WTC11 (cell line): ENCODE measurements around the gene YWHAQ. TPM values are rescaled to one million over a fixed set of nuclear protein-coding genes. Genes with fewer than 3 reads are reported as not detected.

Experiments
- ATAC-seq: fragments of 200-7000 bp; cut with Tn5 transposase; 2 replicates; pipeline ENCODE4 v1.10.0; 2021; ENCODE audit warnings: mild to moderate bottlenecking, moderate library complexity
- CTCF ChIA-PET: fragments of 300-600 bp; sonication (Branson Sonifier 250); formaldehyde crosslinking; loops from one replicate; lab custom pipeline; 2021; ENCODE audit warnings: antibody characterized with exemption; lab: Charles Lee
- POLR2A ChIA-PET: fragments of 350-600 bp; sonication (Branson Sonifier 250); formaldehyde crosslinking; loops from one replicate; lab custom pipeline; 2021; ENCODE audit warnings: antibody characterized with exemption; lab: Charles Lee
- DNase-seq: peaks from one replicate; pipeline ENCODE4 v3.0.0; 2021; ENCODE audit warnings: low spot score
- H3K27ac Mint-ChIP-seq: 2 replicates; pipeline ENCODE4 v1.8.0; 2021; ENCODE audit warnings: mixed read lengths
- H3K27me3 Mint-ChIP-seq: 2 replicates; pipeline ENCODE4 v1.8.0; 2021; ENCODE audit warnings: low read depth, mild to moderate bottlenecking, moderate library complexity, mixed read lengths
- H3K36me3 Mint-ChIP-seq: 2 replicates; pipeline ENCODE4 v1.8.0; 2021; ENCODE audit warnings: mixed read lengths
- H3K4me1 Mint-ChIP-seq: 2 replicates; pipeline ENCODE4 v1.8.0; 2022; ENCODE audit warnings: mixed read lengths
- H3K4me3 Mint-ChIP-seq: 2 replicates; pipeline ENCODE4 v1.8.0; 2021; ENCODE audit warnings: mild to moderate bottlenecking, moderate library complexity, mixed read lengths
- H3K9me3 Mint-ChIP-seq: 2 replicates; pipeline ENCODE4 v1.8.0; 2021; ENCODE audit warnings: mixed read lengths
- CTCF ChIP-seq: fragments of 200-600 bp; IDR thresholded peaks from 2 replicates; pipeline ENCODE4 v1.8.0; 2022; ENCODE audit warnings: antibody characterized with exemption
- GABPB1 ChIP-seq: sonication (generic); formaldehyde crosslinking; IDR thresholded peaks from 2 replicates; pipeline ENCODE4 v1.8.1; 2023; ENCODE audit warnings: mild to moderate bottlenecking, missing genetic modification reagents
- IRF2 ChIP-seq: sonication (generic); formaldehyde crosslinking; IDR thresholded peaks from 2 replicates; pipeline ENCODE4 v1.8.0; 2022; ENCODE audit warnings: low read depth, missing genetic modification reagents, borderline replicate concordance
- MYBL2 ChIP-seq: sonication (generic); formaldehyde crosslinking; IDR thresholded peaks from 2 replicates; pipeline ENCODE4 v1.8.1; 2023; ENCODE audit warnings: mild to moderate bottlenecking, moderate library complexity, missing genetic modification reagents
- NFYB ChIP-seq: sonication (generic); formaldehyde crosslinking; conservative IDR thresholded peaks from 2 replicates; pipeline ENCODE4 v1.8.0; 2022; ENCODE audit warnings: low read depth, missing genetic modification reagents
- PRDM15 ChIP-seq: sonication (generic); formaldehyde crosslinking; IDR thresholded peaks from 2 replicates; pipeline ENCODE4 v1.8.0; 2022; ENCODE audit warnings: missing genetic modification reagents
- RELA ChIP-seq: sonication (generic); formaldehyde crosslinking; IDR thresholded peaks from 2 replicates; pipeline ENCODE4 v1.8.1; 2022; ENCODE audit warnings: missing genetic modification reagents, mild to moderate bottlenecking, borderline replicate concordance
- SP1 ChIP-seq: sonication (generic); formaldehyde crosslinking; conservative IDR thresholded peaks from 2 replicates; pipeline ENCODE4 v1.8.1; 2022; ENCODE audit warnings: missing genetic modification reagents
- TP53 ChIP-seq: sonication (generic); formaldehyde crosslinking; IDR thresholded peaks from 2 replicates; pipeline ENCODE4 v1.8.1; 2023; ENCODE audit warnings: mild to moderate bottlenecking, missing genetic modification reagents
- ZBTB21 ChIP-seq: sonication (generic); formaldehyde crosslinking; IDR thresholded peaks from 2 replicates; pipeline ENCODE4 v1.8.1; 2023; ENCODE audit warnings: mild to moderate bottlenecking, missing genetic modification reagents, borderline replicate concordance
- ZNF671 ChIP-seq: fragments of 250-450 bp; sonication (Bioruptor Pico); IDR thresholded peaks from 2 replicates; pipeline ENCODE4 v1.8.0; 2021; ENCODE audit warnings: mild to moderate bottlenecking
- total RNA-seq: library from RNA; stranded (reverse); gene quantifications from 3 replicates; pipeline ENCODE4 v1.2.3, GENCODE V29; 2021
- TF ChIP-seq, protein P1 (sequence below): sonication (generic); formaldehyde crosslinking; conservative IDR thresholded peaks from 2 replicates; pipeline ENCODE4 v1.8.1; 2023; ENCODE audit warnings: mild to moderate bottlenecking, low read depth, missing genetic modification reagents, moderate library complexity
- TF ChIP-seq, protein P2 (sequence below): fragments of 250-450 bp; sonication (Bioruptor Pico); IDR thresholded peaks from 2 replicates; pipeline ENCODE4 v1.9.0; 2021; ENCODE audit warnings: moderate library complexity, mild to moderate bottlenecking, inconsistent platforms, borderline replicate concordance
- TF ChIP-seq, protein P3 (sequence below): fragments of 250-450 bp; sonication (Bioruptor Pico); IDR thresholded peaks from 2 replicates; pipeline ENCODE4 v1.8.0; 2021; ENCODE audit warnings: mild to moderate bottlenecking
- TF ChIP-seq, protein P4 (sequence below): sonication (generic); formaldehyde crosslinking; IDR thresholded peaks from 2 replicates; pipeline ENCODE4 v1.8.1; 2022; ENCODE audit warnings: low read depth, missing genetic modification reagents, borderline replicate concordance

Gene YWHAQ
- total RNA-seq, 1 experiment from 2014 or later = 395 TPM

GRCh38 chr2:9656270-9656766 is 25.5 kb upstream of the YWHAQ start:
- TF ChIP-seq NFYB = no peak
- TF ChIP-seq, protein P1, sequence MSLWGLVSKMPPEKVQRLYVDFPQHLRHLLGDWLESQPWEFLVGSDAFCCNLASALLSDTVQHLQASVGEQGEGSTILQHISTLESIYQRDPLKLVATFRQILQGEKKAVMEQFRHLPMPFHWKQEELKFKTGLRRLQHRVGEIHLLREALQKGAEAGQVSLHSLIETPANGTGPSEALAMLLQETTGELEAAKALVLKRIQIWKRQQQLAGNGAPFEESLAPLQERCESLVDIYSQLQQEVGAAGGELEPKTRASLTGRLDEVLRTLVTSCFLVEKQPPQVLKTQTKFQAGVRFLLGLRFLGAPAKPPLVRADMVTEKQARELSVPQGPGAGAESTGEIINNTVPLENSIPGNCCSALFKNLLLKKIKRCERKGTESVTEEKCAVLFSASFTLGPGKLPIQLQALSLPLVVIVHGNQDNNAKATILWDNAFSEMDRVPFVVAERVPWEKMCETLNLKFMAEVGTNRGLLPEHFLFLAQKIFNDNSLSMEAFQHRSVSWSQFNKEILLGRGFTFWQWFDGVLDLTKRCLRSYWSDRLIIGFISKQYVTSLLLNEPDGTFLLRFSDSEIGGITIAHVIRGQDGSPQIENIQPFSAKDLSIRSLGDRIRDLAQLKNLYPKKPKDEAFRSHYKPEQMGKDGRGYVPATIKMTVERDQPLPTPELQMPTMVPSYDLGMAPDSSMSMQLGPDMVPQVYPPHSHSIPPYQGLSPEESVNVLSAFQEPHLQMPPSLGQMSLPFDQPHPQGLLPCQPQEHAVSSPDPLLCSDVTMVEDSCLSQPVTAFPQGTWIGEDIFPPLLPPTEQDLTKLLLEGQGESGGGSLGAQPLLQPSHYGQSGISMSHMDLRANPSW (CRISPR knock-in tag) = no peak
- TF ChIP-seq, protein P2, sequence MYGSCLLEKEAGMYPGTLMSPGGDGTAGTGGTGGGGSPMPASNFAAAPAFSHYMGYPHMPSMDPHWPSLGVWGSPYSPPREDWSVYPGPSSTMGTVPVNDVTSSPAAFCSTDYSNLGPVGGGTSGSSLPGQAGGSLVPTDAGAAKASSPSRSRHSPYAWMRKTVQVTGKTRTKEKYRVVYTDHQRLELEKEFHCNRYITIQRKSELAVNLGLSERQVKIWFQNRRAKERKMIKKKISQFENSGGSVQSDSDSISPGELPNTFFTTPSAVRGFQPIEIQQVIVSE (CRISPR knock-in tag) = no peak
- TF ChIP-seq, protein P3, sequence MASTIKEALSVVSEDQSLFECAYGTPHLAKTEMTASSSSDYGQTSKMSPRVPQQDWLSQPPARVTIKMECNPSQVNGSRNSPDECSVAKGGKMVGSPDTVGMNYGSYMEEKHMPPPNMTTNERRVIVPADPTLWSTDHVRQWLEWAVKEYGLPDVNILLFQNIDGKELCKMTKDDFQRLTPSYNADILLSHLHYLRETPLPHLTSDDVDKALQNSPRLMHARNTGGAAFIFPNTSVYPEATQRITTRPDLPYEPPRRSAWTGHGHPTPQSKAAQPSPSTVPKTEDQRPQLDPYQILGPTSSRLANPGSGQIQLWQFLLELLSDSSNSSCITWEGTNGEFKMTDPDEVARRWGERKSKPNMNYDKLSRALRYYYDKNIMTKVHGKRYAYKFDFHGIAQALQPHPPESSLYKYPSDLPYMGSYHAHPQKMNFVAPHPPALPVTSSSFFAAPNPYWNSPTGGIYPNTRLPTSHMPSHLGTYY (CRISPR knock-in tag) = no peak
- TF ChIP-seq IRF2 = no peak
- TF ChIP-seq SP1 (CRISPR knock-in tag) = no peak
- TF ChIP-seq ZBTB21 (CRISPR knock-in tag) = no peak
- TF ChIP-seq PRDM15 (CRISPR knock-in tag) = no peak
- TF ChIP-seq ZNF671 (CRISPR knock-in tag) = no peak
- no peak for TF ChIP-seq TP53 (CRISPR knock-in tag)
- TF ChIP-seq, protein P4, sequence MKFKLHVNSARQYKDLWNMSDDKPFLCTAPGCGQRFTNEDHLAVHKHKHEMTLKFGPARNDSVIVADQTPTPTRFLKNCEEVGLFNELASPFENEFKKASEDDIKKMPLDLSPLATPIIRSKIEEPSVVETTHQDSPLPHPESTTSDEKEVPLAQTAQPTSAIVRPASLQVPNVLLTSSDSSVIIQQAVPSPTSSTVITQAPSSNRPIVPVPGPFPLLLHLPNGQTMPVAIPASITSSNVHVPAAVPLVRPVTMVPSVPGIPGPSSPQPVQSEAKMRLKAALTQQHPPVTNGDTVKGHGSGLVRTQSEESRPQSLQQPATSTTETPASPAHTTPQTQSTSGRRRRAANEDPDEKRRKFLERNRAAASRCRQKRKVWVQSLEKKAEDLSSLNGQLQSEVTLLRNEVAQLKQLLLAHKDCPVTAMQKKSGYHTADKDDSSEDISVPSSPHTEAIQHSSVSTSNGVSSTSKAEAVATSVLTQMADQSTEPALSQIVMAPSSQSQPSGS (CRISPR knock-in tag) = no peak
- no peak for TF ChIP-seq MYBL2
- no peak for TF ChIP-seq CTCF
- TF ChIP-seq RELA (CRISPR knock-in tag) = no peak
- no peak for TF ChIP-seq GABPB1 (CRISPR knock-in tag)
- Mint-ChIP-seq H3K4me3 (no peak overlapping the region), H3K4me1 (peaks cover 3% of the 10 kb centered on the region; the same call in 1 of the 2 replicates), H3K9me3 (peaks cover 8% of the 10 kb centered on the region), H3K36me3 (no peaks in the 10 kb centered on the region; the same call in 1 of the 2 replicates), H3K27ac (no peak overlapping the region), H3K27me3 (no peaks in the 10 kb centered on the region; the same call in 1 of the 2 replicates)
- no peak for DNase-seq
- ATAC-seq = peak; percentile 50; the same call in 1 of the 2 replicates
- ChIA-PET CTCF (no interaction called here), POLR2A (no interaction called here)
